Activated naive CD4-positive, alpha-beta T cell treated with anti-CD3 and anti-CD28 coated beads, Interleukin-2, amount 50 U/mL, for 16 hours (primary cell): ENCODE measurements around the gene NFATC2.
"Not testable (repeated sequence)": the region's sequence is repeated elsewhere in the genome, so short reads cannot be mapped to it uniquely, and the experiment has no call there.

Source experiments
- DNase-seq: peaks from one replicate; pipeline ENCODE4 v3.0.0-alpha.2; 2020

Gene NFATC2

GRCh38 chr20:51492167-51493092, 50.1 kb downstream of the NFATC2 start:
- DNase-seq, result no peak

DNA sequence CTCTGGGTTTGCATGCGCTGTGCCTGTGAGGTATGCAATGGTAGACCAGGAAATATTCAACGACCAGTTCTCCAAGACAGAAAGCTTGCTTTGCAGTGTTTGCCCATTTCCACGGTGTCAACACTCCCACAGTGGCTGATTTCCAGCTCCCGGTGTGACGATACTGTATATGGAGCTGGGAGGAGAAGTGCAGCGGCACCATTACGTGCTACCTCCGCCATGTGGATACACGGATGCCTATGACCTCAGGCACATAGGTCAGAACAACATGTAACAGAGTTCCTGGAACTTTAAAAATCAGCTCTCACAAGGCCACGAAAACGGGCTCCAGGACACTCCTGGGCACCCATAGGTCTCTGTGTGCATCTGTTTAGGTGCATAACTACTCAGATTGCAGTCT, 51.1 kb downstream of the NFATC2 start:
- no peak for DNase-seq

GRCh38 chr20:51490635-51491034, 51.9 kb downstream of the NFATC2 start:
- no peak for DNase-seq

- DNase-seq, result no peak
Measured at GRCh38 chr20:51489611-51490010, 52.9 kb downstream of the NFATC2 start.

- DNase-seq, result no peak
Measured at GRCh38 chr20:51488331-51488730, 54.2 kb downstream of the NFATC2 start.

GRCh38 chr20:51487565-51488268, 54.8 kb downstream of the NFATC2 start:
- no peak for DNase-seq

DNA sequence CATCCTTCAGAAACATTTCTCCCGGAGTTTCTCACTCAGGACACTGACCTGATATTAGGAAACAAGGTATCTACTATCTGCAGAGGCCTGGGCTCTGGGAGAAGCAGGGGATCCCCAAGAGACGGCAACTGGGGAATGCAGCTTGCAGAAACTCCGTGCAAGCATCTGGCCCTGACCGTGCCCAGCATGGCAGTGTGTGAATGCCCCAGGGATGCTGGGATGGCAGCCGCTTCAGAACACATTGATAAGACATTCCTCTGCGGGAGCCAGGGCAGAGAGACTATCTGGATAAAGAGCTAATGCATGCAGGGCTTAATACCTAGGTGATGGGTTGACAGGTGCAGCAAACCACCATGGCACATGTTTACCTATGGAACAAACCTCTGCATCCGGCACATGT, 55.4 kb downstream of the NFATC2 start:
- DNase-seq, result no peak

DNA sequence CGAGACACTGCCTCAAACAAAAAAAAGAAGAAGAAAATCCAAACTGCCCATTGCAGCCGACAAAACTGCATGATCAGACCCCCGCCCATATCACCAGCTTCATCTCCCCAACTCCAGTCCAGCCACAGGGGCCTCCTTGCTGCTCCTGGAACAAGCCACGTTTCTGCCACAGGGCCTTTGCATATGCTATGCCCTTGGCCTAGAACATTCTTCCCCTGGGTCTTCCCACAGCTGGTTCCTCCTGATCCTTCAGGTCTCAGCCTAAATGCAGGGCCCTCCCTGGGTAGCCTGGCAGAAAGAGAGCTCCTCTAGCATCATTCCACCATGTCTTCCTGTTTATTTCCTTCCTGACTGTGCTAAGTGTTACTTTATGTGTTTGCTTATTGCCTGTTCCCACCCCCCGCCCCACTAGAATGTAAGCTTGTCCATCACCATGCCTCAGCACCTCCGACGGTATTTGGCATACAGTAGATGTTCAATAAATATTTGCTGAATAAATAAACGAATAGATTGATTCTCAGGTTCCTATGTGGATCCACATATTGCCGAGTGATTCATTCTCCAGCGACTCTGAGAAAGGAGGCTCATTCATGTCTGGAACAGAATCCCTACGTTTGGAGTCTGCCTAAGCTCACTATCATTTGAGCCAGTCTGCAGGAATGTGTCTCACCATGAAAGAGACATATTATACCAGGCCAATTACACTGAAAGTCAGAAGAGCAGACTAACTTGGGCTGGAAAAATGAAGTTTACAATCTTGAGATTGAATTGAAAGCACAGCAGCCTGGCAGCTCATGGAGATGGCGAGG, 56.1 kb downstream of the NFATC2 start:
- no peak for DNase-seq

DNA sequence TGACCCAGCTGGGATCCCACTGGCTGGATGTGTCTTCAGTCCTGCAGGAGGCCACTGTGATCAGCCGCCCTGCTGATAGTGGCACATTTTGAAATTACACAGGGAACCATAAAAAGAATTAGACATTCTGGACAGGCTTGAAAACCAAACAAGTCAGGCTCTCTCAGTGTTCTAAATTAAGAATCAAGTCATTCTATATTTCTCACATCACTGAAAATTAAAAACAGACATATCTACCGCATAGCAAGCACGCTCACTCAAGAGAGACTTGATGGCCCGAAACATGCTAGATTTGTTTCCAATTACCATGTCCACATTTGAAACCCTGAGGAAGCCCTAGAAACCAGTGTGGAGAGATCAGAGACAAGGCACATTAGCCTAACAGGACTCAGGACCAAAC, 57.7 kb downstream of the NFATC2 start:
- no peak for DNase-seq

- no peak for DNase-seq
Measured at GRCh38 chr20:51484141-51484815, 58.2 kb downstream of the NFATC2 start.

DNA sequence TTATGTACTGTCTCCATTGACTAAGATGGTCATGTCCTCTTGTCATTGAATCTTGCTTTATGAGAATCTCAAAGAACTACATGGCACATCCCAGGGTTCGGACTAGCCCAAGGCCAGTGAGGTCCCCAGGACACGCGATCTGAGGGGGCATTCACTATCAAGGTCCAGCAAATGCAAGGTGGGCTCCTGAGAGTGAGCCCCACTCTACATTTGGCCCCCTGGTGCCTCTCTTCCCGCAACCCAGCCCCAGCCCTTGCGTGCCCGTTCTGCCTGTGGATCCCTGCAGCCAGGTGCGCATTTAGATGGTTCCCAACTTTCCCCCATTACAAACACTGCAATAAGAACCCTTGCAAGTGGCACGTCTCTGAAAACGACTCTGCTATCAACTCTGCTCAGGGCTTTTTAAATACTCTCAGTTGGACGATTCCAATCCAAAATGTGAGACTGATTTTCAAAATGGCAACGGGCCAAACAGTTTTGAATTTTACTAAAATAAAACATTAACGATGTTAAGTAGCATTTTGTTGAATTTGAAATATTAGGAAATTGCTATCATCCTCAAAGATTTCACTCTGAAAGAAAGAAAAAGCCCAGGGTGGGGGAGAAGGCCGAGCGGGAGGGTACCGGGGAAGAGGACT, 59.6 kb downstream of the NFATC2 start:
- DNase-seq, result no peak

- peak; percentile 54 for DNase-seq
Measured at GRCh38 chr20:51481341-51481914, 61.1 kb downstream of the NFATC2 start.

GRCh38 chr20:51480507-51481270, 61.8 kb downstream of the NFATC2 start:
- peak; percentile 76 for DNase-seq

DNA sequence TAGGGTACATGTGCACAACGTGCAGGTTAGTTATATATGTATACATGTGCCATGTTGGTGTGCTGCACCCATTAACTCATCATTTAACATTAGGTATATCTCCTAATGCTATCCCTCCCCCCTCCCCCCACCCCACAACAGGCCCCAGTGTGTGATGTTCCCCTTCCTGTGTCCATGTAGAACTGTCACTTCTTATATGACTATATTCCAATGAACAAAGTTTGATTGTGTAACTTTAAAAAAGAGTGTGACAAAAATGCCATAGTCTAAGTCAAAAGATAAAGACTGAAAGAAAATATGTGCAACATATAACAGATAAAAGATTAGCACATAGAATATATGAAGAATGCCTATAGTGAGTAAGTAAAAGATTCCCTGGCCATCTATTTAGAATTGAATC, 66.4 kb downstream of the NFATC2 start:
- not testable (repeated sequence) for DNase-seq

- DNase-seq, result no peak
Measured at GRCh38 chr20:51473771-51474170, 68.7 kb downstream of the NFATC2 start.

- no peak for DNase-seq
Measured at GRCh38 chr20:51473256-51473655, 69.3 kb downstream of the NFATC2 start.

GRCh38 chr20:51470907-51471411, 71.6 kb downstream of the NFATC2 start:
- no peak for DNase-seq

- DNase-seq, result no peak
Measured at GRCh38 chr20:51470499-51470820, 72.1 kb downstream of the NFATC2 start.

DNA sequence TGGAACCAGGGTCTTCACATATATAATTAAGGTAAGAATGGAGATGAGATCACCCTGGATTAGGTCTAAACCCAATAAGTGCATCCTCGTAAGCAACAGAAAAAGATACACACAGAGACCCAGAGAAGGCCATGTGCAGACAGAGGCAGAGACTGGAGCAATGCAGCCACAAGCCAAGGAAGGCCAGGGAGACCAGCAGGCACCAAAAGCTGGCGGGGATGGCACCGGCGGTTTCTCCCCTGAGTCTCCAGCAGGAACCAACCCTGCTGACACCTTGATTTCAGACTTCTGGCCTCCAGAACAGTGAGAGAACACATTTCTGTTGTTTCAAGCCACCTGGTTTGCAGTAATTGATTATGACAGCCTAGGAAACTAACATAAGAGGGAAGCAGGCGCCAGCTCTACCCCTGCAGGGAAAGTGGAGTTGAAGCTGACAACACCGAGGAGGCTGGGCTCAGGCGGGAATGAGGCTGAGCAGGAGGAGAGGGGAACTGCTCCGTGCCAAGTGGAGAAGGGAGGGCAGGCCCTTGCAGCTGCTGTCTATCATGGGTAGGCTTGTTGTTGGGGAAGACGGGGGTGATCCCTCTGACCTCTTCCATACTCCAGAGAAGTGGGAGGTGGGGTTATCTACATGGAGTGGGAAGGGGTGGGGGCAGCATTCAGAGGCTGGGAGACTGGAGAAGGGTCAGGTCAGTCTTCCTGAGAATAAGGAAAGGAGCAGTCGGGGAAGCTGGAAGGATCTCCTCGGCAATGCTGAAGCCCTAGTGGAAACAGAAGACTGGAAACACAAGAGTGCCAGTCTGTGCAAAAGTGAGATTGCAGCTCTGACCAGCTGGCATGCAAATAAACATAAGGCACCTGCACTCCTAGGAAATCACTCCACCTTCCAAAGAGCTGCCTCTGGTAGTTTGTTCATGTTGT, 72.7 kb downstream of the NFATC2 start:
- no peak for DNase-seq

DNA sequence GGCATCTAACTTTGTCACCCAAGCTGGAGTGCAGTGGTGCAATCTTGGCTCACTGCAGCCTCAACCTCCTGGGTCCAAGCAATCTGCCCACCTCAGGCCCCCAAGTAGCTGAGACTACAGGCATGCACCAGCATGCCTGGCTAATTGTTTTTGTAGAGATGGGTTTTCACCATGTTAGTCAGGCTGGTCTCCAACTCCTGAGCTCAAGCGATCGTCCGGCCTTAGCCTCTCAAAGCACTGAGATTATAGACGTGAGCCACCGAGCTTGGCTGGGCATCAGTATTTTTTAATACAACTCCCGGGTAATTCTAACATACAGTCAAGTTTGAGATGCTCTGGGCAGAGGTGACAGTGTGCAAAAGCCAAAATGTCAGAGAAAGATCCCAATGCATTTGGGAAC, 73.5 kb downstream of the NFATC2 start:
- DNase-seq, result no peak
